Fibroblast of skin of abdomen (primary cell): ENCODE measurements around the gene TUBB6.

Experiments used
- DNase-seq: peaks from one replicate; pipeline ENCODE4 v3.0.0-alpha.2; 2013

Gene TUBB6

DNA sequence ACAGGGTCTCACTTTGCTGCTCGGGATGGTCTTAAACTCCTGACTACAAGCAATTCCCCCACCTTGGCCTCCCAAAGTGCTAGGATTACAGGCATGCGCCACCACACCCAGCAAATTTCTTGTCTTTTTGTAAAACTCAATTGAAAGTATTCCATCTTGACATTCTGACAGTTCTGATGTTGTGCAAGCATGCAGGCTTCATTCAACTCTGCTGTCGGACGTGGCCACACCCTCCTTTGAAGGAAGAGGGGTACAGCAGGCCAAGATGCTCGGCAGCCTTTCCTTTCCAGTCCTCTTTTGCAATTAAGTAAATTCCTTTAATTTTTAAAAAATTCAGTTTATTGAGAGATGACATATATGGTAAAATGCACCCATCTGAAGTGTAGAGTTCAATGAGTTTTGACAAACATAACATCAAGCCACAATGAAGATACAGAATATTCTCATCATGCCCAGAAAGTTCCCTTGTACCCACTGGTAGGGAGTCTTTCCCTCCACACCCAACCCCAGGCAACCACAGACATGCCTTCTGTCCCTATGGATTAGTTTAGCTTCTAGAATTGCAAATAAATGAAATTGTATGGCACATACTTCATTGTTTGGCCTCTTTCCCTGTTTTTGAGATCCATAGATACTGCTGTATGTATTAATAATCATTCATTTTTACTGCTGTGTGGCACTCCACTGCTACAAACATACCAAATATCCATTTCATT lies 33.1 kb downstream of the TUBB6 start:
- DNase-seq = no peak

DNA sequence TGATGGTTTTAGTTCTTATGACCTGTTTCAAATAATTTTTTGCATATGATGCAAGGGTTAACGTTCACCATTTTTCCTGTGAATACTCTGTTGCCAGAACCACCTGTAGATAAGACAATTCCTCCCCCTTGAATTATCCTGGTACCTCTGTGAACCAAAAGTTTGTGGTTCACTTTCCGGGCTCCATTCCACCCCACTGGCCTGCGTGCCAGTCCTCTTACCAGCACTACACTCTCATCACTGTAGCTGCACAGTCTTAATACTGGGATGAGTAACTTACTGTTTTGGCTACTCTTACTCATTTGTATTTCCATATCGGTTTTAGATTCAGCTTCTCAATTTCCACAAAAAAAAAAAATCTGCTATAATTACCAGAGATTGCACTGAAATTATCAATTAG lies 34.6 kb downstream of the TUBB6 start:
- DNase-seq = no peak

DNA sequence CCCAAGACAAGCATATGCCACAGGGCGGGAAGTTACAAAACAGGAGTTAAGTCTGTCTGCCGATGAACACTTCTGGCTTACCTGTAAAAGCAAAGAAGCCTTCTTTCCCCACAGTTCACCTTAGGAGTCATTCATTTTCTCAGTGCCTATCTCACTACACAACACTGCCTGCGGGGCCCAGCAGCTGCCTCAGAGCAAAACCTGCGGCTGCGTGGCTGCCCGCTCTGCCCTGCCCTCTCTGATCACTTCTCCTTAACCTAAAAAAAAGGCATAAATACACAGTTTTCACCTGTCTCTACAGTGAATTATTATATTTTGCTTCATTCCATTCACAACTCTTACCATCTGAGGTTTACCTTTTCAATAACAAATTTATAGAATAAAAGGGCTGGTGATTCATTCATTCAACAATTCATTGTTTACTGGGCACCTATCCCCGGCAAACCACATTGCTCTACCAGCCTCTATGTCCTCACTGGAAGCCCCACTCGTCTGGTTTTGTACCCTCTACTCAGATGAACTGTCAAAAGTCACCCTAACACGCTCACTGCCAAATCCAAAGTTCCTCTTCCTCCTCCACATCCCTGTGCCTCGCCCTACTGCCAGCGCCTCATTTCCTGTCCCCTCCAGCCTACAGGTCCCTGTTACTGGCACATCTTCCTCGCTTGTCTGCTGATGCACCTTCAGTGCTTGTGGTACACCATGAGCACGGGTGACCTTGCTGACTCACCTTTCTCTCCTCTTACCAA lies 37.6 kb downstream of the TUBB6 start:
- no peak for DNase-seq

DNA sequence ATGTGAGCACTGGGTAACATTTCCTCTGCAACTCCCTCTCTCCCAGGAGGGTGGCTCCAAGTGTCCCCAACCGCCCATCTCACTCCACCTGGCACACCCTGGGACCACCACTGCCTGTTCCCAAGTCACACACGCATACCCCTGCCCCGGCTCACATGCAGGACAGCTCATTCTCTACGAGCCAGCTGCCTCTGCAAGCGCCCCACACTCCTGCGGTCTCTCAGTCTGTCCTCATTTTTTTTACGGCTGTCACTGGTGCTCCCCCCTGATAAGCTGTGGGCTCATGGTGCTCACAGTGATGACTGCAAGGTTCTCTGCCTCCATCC lies 38.2 kb downstream of the TUBB6 start:
- no peak for DNase-seq

DNA sequence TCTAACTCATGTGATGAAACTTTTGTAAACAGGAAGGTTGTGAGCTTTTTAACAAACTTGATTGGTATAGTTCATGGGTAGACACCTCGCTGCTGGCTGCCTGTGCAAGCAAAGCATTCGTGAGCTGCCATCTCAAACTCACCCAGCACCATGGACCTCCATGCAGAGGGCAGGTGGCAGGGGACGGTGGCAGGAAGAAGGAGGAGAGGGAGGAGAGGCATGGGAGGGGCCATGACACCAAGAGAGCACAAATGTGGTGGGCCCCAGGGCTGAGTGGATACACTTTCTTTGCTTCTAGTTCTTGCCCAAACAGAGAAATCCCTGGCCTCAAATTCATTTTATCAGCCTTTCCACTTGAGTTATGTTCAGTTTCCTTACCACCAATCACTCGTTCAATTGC lies 39.9 kb downstream of the TUBB6 start:
- no peak for DNase-seq

DNA sequence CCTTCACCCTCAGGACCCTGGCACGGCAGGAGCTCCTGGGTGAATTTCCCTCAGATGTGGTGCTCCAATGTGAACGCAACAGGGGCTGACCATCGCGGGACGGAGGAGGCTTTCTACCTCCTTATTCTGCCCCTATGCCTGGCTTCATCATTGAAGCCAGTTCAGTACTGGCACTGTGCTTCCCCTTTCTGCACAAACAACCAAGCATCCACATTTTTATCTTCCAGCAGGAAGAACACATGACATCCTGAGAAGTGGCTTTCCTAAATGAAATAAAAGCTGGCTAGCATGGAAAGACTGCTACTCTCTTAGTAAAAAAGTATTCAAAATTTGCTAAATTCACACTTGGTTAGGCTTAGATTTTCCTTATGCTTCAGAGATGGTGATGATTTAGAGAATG lies 44.1 kb downstream of the TUBB6 start:
- no peak for DNase-seq

DNA sequence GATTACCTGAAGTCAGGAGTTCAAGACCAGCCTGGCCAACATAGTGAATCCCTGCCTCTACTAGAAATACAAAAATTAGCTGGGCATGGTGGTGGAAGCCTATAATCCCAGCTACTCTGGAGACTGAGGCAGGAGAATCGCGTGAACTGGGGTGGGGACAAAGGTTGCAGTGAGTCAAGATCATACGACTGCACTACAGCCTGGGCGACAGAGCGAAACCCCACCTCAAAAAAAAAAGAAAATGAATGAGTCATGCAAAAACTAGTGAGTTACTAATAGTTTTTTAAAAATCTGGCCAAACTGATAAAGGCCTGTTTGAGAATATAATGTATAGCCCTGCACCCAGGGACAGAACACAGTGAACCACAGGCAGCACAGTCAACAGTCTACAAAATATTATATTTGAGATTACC lies 51.5 kb downstream of the TUBB6 start:
- DNase-seq = no peak

DNA sequence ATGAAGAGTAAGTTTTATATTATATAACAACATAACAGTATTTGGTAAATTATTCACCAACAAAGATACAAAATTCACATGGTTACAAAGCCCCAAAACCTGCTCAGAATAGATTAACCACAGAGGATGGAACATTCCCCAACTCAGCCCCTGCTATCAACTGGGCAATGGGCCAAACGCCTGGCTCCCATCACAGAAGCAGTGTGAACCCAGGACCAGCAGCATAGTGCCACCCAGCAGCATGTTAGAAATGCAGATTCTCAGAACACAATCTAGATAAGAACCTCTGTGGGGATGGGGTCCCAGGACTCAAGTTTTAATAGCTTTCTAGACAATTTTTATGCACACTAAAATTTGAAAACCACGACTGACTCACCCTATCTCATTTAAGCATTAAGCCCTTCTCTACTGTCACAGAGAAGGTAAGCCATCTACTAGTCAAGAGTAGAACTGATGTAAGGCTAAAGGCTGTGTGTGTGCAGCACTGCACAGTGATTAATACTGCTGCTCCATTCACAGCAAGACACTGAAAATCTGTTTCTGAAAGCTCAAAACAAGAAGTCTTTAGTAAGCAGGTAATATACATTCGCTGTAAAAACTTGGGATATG lies 53.8 kb downstream of the TUBB6 start:
- no peak for DNase-seq

DNA sequence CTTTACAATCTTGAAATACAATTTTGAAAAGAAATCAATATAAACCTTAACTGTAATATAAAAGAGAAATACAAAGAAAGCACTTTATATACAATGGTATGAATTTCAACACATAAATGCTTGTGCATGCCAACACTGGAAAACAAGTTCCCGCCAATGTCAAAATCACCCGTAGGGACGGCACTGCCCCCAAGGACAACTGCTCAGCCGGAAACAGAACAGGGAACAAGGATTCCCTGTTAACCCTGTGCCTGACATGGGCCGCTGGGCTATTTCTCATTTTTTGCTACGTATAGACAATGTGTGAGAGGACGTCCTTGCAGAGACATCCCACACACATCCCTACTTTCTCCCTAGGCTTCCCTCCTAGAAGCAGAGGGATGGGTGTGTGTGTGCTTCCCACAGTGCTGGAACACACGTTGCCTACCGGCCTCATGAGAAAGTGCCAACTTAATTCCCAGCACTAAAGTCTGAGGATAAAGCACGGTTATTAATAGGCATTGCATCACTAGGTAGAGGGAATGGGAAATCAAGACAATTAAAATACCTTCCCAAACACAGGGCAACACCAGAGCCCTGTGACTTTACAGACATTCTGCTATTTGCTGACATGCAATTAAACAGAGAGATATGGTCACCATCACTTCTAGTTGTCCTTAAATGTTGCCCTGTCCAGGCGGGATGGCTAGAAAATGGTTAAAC lies 54.6 kb downstream of the TUBB6 start:
- DNase-seq = no peak

DNA sequence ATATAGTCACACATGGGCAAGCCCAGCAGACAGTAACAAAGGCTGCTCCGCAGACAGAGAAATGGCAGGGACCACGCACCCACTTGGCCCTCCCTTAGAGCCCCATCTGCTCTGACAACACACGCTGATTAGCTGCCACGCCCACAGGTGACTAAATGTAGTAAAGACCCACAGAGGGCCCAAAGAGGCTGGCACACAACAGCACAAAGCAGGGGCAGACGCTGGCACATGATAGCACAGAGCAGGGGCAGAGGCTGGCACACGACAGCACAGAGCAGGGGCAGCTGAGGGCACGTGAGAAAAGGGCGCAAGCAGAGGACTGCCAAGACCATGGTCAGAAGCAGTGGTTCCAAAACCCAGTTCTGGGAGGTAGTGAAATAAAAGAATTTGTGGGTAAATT lies 58.3 kb downstream of the TUBB6 start:
- DNase-seq = no peak

DNA sequence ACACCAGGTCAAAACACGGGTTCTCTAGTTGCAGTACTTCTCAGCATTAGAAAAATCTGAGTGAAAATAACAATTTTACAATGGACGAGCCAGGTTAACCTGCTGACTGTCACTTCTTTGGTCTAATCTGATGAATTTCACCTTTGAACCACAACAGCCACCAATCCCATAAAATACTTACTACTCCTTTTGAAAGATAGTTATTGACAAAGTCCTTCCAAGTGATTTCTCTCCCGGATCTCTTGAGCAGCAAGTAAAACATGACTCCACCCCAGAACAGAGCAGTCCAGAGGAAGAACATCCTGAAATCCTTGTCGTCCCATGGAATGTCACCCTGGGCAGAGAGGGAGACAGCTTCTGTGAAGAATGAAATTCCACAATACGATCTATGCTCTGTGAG lies 58.7 kb downstream of the TUBB6 start:
- DNase-seq = no peak

DNA sequence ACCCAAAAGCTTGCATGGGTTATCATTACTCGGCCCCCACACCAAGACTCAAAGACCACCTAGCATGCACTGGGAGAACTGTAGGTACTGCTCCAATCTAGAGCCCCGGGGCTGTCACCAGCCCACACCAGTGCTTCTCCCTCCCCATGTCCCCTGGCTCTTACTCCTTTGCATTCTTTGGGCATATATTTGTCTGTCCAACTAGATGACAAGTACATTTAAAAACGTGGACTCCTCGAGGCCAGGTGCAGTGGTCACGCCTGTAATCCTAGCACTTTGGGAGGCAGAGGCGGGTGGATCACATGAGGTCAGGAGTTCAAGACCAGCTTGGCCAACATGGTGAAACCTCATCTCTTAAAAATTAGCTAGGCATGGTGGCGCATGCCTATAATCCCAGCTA lies 61.2 kb downstream of the TUBB6 start:
- no peak for DNase-seq

DNA sequence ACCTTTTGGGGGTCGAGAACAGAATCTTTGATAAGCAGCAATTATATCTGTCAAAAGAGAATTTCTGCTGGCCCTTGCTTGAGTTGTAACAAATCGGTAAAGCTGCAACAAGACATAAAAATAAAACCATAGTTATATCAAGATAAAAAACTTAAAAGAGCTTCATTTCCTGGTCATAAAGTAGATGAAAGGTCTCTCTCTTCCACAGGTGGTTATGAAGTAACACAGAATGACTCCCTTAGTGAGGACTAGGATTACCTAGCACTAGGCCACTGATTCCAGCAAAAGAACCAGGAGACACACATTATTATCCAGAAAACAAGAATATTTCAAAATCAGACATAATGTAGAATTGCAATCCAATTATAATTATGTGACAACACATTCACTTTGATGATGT lies 63.5 kb downstream of the TUBB6 start:
- DNase-seq = no peak

DNA sequence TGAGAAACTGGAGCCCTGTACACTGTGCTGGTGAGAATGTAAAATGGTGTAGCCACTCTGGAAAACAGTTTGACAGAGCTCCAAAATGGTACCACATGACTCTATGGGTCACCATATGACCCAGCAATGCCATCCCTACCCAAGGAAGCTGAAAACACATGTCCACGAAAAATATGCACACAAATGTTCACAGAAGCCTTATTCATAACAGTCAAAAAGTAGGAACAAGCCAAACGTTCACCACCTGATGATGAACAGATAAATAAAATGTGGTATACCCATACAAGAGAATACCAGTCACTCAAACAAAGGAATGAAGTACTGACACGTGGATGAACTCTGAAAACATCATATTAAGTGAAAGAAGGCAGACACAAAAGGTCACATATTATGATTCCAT lies 64.4 kb downstream of the TUBB6 start:
- no peak for DNase-seq

DNA sequence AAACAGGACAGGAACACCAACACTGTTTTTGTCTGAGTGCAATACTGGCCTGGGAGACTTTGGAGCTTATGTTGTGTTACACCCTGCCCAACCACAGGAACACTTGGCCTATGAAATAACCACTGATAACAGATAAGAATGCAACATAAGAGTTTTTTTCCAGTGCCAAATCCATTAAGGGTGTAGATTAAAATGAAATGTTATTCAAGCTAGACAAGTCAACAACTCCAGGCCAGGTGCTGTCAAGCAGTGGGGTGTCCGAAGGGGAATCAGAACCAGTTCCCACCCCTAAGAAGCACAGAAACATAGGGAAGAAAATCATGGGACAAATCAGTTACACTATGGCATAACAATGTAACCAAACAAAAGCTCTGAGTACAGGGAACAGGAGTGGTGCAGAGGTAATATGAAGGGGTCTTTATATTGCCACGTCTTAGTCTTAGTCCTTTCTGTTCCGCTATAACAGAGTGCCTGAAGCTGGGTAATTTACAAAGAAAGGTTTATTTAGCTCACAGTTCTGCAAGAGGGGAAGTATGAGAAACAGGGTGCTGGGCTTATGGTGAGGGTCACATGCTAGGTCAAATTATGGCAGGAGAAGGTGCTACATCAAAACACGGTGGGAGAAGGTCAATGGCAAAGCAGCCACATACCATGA lies 65.2 kb downstream of the TUBB6 start:
- no peak for DNase-seq

DNA sequence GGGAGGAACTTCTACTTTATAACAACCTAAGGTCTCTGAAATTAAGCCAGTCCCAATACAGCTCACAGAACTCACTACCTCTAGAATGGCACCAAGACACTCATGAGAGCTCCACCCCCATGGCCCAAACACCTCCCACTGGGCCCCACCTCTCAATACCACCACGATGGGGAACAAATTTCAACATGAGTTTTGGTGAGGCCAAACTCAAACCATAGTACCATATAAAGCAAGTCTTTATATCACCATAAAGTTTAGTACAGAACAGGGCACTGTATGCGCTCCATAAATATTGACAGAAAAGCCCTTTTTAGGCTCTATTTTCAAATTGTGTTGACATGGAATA lies 65.7 kb downstream of the TUBB6 start:
- DNase-seq = no peak

DNA sequence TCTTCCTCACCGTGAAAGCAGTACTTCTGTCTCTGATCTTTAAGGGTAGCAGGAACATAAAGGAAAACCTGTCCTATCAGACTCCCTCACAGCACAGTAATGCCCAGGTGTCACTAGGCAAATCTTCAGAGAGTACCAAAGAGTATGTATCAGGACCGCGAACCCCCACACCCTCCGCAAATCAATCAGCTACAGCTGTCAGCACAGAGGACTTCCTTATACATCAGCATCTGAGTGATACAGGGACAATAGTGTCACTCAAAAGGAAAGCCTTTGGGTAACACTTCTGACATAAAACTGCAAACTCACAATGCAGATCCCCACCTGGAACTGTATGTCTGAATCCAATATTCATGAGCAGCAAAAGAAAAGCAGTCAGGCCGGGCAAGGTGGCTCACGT lies 66.4 kb downstream of the TUBB6 start:
- no peak for DNase-seq
